ENCODE measurements around the gene SYNGAP1. TPM values are rescaled to one million over a fixed set of nuclear protein-coding genes. Genes with fewer than 3 reads are reported as not detected.

Gene SYNGAP1
- total and polyA plus RNA-seq, 2 of the 4 experiments (the other 2 are of a cell fraction): 1.4 to 17.0 TPM

DNA sequence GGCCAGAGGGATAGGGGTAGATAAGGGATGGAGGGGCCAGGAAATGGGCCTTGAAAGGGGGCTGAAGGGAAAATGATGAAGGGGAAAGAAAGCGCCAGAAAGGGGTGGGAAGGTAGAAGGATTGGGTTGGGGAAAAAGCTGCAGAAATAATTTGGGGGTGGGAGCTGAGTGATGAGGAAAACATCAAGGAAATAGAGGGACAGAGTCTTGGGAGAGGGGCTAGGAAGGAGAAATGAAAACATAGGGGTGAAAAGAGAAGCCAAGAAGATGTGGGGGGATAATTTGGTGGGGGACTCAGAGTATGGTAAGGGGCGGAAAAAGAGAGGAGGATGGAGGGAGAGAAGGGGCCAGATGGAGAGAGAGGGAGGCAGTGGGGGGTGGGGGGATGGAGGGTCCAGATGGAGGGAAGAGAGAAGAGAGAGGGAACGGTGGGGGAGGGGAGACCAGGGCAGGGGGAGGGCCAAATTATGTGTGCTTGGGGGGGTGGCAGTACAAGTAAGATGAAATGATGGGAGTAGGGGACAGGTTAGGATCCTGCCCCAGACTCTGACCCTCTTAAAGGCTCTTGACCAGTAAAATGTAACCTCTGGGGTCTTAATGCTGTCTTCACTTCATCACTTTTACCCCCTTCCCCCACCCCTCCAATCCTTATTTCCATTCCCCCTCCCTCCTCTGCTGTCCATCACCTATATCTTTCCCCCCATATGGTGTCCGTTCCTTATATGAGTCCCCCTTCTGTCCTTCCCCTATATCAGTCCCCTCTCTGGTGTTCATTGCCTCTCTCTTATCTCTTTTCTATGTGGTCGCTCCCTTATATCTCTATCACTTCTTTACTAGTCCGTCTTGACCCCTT lies 852 bp downstream of the SYNGAP1 start:
- peak overlapping the region; percentile 63 for H2AFZ ChIP-seq (replicated peaks; ENCODE audit: low read length, poor library complexity)
- peak overlapping the region; percentile 43 to 81; a peak in 3 of 4 replicates for H4K8ac ChIP-seq (ENCODE audit: low read depth in 2 of 2, low read length in 2 of 2)
- no peak for DNase-seq
- H2BK120ac ChIP-seq (ENCODE audit: low read depth, low read length): peak overlapping the region; percentile 45; the same call in 1 of the 2 replicates
- peak overlapping the region; percentile 39; the same call in 1 of the 2 replicates for H3K23ac ChIP-seq (ENCODE audit: low read depth, low read length)
- intact Hi-C loops (cut with micrococcal nuclease): no loop called here
- H3K9me1 ChIP-seq (ENCODE audit: insufficient read depth, low read length): peaks cover 21% of the 10 kb centered on the region
- H2BK20ac ChIP-seq (ENCODE audit: low read depth, low read length): no peak overlapping the region
- H3K4me2 ChIP-seq (ENCODE audit: low read depth, low read length): peak overlapping the region; percentile 92
- H3K14ac ChIP-seq (replicated peaks; ENCODE audit: low read depth, low read length): peak overlapping the region; percentile 85
- no peaks in the 10 kb centered on the region for H3K9me3 ChIP-seq (ENCODE audit: control insufficient read depth, insufficient read depth, low read length)
- no TSS peak for BruUV-seq (replicated peaks)
- peak overlapping the region; percentile 53 for H3K27ac ChIP-seq (ENCODE audit: insufficient read depth, low read length)
- peak overlapping the region; percentile 85 for H4K91ac ChIP-seq (ENCODE audit: insufficient read depth, low read depth, low read length)
- peak overlapping the region; percentile 40 for H2BK5ac ChIP-seq (ENCODE audit: low read depth, low read length, poor library complexity, severe bottlenecking)
- peak overlapping the region; percentile 50 for H2AK5ac ChIP-seq (ENCODE audit: low read depth, low read length)
- ChIA-PET CTCF (no interaction called here), POLR2A (ENCODE audit: unreplicated experiment) (interaction anchor here (0.6 kb wide), 1 partner anchor 56 kb away, joined by 4 read pairs; no protein-coding TSS in a partner anchor)
- peak overlapping the region; percentile 65 for H3K4me3 ChIP-seq (ENCODE audit: insufficient read depth, low read depth, low read length)
- peaks cover 31% of the 10 kb centered on the region for H3K4me1 ChIP-seq (ENCODE audit: control insufficient read depth, insufficient read depth, low read length)
- no peaks in the 10 kb centered on the region for H3K27me3 ChIP-seq (ENCODE audit: control insufficient read depth, insufficient read depth, low read length)
- H3K79me1 ChIP-seq (ENCODE audit: low read depth in 1 of 2, low read length in 2 of 2): peaks cover 32 to 91% of the 10 kb centered on the region in 2 experiments
- H3K36me3 ChIP-seq (ENCODE audit: control insufficient read depth, insufficient read depth, low read length): peaks cover 24% of the 10 kb centered on the region
- TF ChIP-seq RCOR1 (IDR thresholded peaks at IDR 0.05; ENCODE audit: insufficient replicate concordance, low read length): no peak
- no peak for TF ChIP-seq MAZ (IDR thresholded peaks at IDR 0.05; ENCODE audit: borderline replicate concordance, low read depth, low read length)
- TF ChIP-seq POLR2A (IDR thresholded peaks at IDR 0.05; ENCODE audit: low read depth, low read length): no peak
- no peak for TF ChIP-seq RFX5 (IDR thresholded peaks at IDR 0.05; ENCODE audit: low read depth, low read length)
- no peak for TF ChIP-seq NFE2L2 (IDR thresholded peaks at IDR 0.05; ENCODE audit: low read depth, low read length)
- TF ChIP-seq FOS (IDR thresholded peaks at IDR 0.05; ENCODE audit: low read depth, low read length): no peak
- TF ChIP-seq, protein P1, sequence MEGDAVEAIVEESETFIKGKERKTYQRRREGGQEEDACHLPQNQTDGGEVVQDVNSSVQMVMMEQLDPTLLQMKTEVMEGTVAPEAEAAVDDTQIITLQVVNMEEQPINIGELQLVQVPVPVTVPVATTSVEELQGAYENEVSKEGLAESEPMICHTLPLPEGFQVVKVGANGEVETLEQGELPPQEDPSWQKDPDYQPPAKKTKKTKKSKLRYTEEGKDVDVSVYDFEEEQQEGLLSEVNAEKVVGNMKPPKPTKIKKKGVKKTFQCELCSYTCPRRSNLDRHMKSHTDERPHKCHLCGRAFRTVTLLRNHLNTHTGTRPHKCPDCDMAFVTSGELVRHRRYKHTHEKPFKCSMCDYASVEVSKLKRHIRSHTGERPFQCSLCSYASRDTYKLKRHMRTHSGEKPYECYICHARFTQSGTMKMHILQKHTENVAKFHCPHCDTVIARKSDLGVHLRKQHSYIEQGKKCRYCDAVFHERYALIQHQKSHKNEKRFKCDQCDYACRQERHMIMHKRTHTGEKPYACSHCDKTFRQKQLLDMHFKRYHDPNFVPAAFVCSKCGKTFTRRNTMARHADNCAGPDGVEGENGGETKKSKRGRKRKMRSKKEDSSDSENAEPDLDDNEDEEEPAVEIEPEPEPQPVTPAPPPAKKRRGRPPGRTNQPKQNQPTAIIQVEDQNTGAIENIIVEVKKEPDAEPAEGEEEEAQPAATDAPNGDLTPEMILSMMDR (conservative IDR thresholded peaks at IDR 0.05; ENCODE audit: low read depth, low read length): no peak
- no peak for TF ChIP-seq RAD21 (IDR thresholded peaks at IDR 0.05; ENCODE audit: low read length)
- TF ChIP-seq MAFK (IDR thresholded peaks at IDR 0.05; ENCODE audit: low read depth, low read length): no peak
- TF ChIP-seq CEBPB (IDR thresholded peaks at IDR 0.05; ENCODE audit: low read depth, low read length): no peak
- TF ChIP-seq, protein P2, sequence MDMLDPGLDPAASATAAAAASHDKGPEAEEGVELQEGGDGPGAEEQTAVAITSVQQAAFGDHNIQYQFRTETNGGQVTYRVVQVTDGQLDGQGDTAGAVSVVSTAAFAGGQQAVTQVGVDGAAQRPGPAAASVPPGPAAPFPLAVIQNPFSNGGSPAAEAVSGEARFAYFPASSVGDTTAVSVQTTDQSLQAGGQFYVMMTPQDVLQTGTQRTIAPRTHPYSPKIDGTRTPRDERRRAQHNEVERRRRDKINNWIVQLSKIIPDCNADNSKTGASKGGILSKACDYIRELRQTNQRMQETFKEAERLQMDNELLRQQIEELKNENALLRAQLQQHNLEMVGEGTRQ (IDR thresholded peaks at IDR 0.05; ENCODE audit: low read depth, low read length): no peak
- no peak for TF ChIP-seq MXI1 (IDR thresholded peaks at IDR 0.05; ENCODE audit: borderline replicate concordance, low read depth, low read length)
- peak overlapping the region; percentile 78 for H3K4ac ChIP-seq (ENCODE audit: low read depth, low read length)
- WGBS, 2 experiments (ENCODE audit: extremely low coverage in 2 of 2, insufficient read length in 1 of 2): 33% methylated on average over 3 of the region's 6 CpGs; no CpG with 5 or more reads in 1 of the 2 experiments
- no peak overlapping the region; the same call in 2 of the 3 replicates for H2BK15ac ChIP-seq (ENCODE audit: low read depth, low read length)
- ATAC-seq (ENCODE audit: low read depth): no peak
- no peak overlapping the region; the same call in 1 of the 2 replicates for H3K56ac ChIP-seq (ENCODE audit: extremely low read depth, insufficient read depth, low read length)
- peaks cover 14% of the 10 kb centered on the region for H4K20me1 ChIP-seq (ENCODE audit: insufficient read depth, low read length)
- peak overlapping the region; percentile 54 for H3K18ac ChIP-seq (ENCODE audit: low read depth, low read length)
- peak overlapping the region; percentile 94 for H3K9ac ChIP-seq (ENCODE audit: low read depth, low read length)
- peak overlapping the region; percentile 93 for H2AK9ac ChIP-seq (replicated peaks; ENCODE audit: low read depth, low read length, poor library complexity)
- peak overlapping the region; percentile 74 for H4K5ac ChIP-seq (ENCODE audit: low read depth, low read length)
- dilution Hi-C loops (cut with HindIII; ENCODE audit: low sequenced_read_pairs, unreplicated experiment): no loop called here
- in situ Hi-C loops (cut with MboI; ENCODE audit: low sequenced_read_pairs): no loop called here
